Loucy (cell line): Measurements from ENCODE around the gene GAL3ST2.
"Not testable (repeated sequence)": the region's sequence is repeated elsewhere in the genome, so short reads cannot be mapped to it uniquely, and the experiment has no call there.

ENCODE experiments used
- H2AFZ ChIP-seq: fragments of 200-600 bp; sonication (generic); 2 replicates; pipeline ENCODE4 v1.6.0; 2016; ENCODE audit warnings: antibody characterized with exemption, mild to moderate bottlenecking, low read length, moderate library complexity
- H3F3A ChIP-seq: fragments of 200-600 bp; 2 replicates; pipeline ENCODE4 v1.6.0; 2016; ENCODE audit warnings: antibody characterized with exemption, low read depth, mild to moderate bottlenecking
- H3K27me3 ChIP-seq: fragments of 200-600 bp; sonication (generic); 2 replicates; pipeline ENCODE4 v1.6.1; 2014; ENCODE audit warnings: low read length, mild to moderate bottlenecking; ENCODE audit not compliant: insufficient read depth, poor library complexity, severe bottlenecking
- H3K36me3 ChIP-seq: fragments of 200-600 bp; sonication (generic); 2 replicates; pipeline ENCODE4 v1.6.1; 2016; ENCODE audit warnings: low read length; ENCODE audit not compliant: insufficient read depth
- H3K4me1 ChIP-seq: fragments of 200-600 bp; sonication (generic); 2 replicates; pipeline ENCODE4 v1.5.1; 2014; ENCODE audit warnings: low read length, mild to moderate bottlenecking; ENCODE audit not compliant: insufficient read depth, poor library complexity, severe bottlenecking
- H3K4me2 ChIP-seq: fragments of 200-600 bp; sonication (generic); 2 replicates; pipeline ENCODE4 v1.6.0; 2014; ENCODE audit warnings: antibody characterized with exemption, low read length, low read depth, mild to moderate bottlenecking; ENCODE audit not compliant: poor library complexity, severe bottlenecking
- H3K4me3 ChIP-seq: fragments of 200-600 bp; sonication (generic); 2 replicates; pipeline ENCODE4 v1.5.1; 2014; ENCODE audit warnings: low read length, mild to moderate bottlenecking, mixed read lengths; ENCODE audit not compliant: poor library complexity, severe bottlenecking
- H3K79me2 ChIP-seq: fragments of 200-600 bp; sonication (generic); 2 replicates; pipeline ENCODE4 v1.6.1; 2014; ENCODE audit warnings: low read length; ENCODE audit not compliant: insufficient read depth
- H3K9ac ChIP-seq: fragments of 200-600 bp; sonication (generic); 2 replicates; pipeline ENCODE4 v1.6.0; 2014; ENCODE audit warnings: mild to moderate bottlenecking, low read depth, low read length, moderate library complexity; ENCODE audit not compliant: poor library complexity, severe bottlenecking
- H3K9me2 ChIP-seq: fragments of 200-600 bp; sonication (generic); replicated peaks from 2 replicates; pipeline ENCODE4 v1.6.1; 2016; ENCODE audit warnings: low read depth, low read length, mixed read lengths
- H3K9me3 ChIP-seq: fragments of 200-600 bp; sonication (generic); 2 replicates; pipeline ENCODE4 v1.6.1; 2014; ENCODE audit warnings: mild to moderate bottlenecking, antibody characterized with exemption, low read length, low read depth; ENCODE audit not compliant: insufficient read depth
- H4K20me1 ChIP-seq: fragments of 200-600 bp; sonication (generic); 2 replicates; pipeline ENCODE4 v1.6.0; 2014; ENCODE audit warnings: antibody characterized with exemption, low read length, mild to moderate bottlenecking; ENCODE audit not compliant: insufficient read depth, poor library complexity, severe bottlenecking
- CTCF ChIP-seq: fragments of 200-600 bp; sonication (generic); conservative IDR thresholded peaks from 2 replicates; pipeline ENCODE4 v1.5.1; 2014; ENCODE audit warnings: mild to moderate bottlenecking, antibody characterized with exemption, low read length
- EZH2phosphoT487 ChIP-seq: fragments of 200-600 bp; IDR thresholded peaks from 2 replicates; pipeline ENCODE4 v1.6.1; 2018; ENCODE audit warnings: antibody characterized with exemption, mild to moderate bottlenecking, moderate library complexity, borderline replicate concordance

The GAL3ST2 gene

GRCh38 chr2:241788572-241788971, 11.9 kb downstream of the GAL3ST2 start:
- H3K9me3 ChIP-seq = no peaks in the 10 kb centered on the region; the same call in 1 of the 2 replicates
- H3K36me3 ChIP-seq = no peaks in the 10 kb centered on the region
- H3K27me3 ChIP-seq = no peaks in the 10 kb centered on the region
- no peak overlapping the region for H3K9ac ChIP-seq
- peaks cover 22% of the 10 kb centered on the region for H3K4me1 ChIP-seq
- H4K20me1 ChIP-seq = no peaks in the 10 kb centered on the region
- H3K9me2 ChIP-seq = no peaks in the 10 kb centered on the region
- H3K79me2 ChIP-seq = no peaks in the 10 kb centered on the region
- H3K4me2 ChIP-seq = peak overlapping the region; percentile 29
- H2AFZ ChIP-seq = peak overlapping the region; percentile 45; the same call in 1 of the 2 replicates
- no peaks in the 10 kb centered on the region for H3F3A ChIP-seq
- TF ChIP-seq EZH2phosphoT487 (no peak), CTCF (no peak)
- H3K4me3 ChIP-seq = no peak overlapping the region

GRCh38 chr2:241791385-241791784, 14.8 kb downstream of the GAL3ST2 start:
- not testable (repeated sequence) for H2AFZ ChIP-seq, H3K27me3 ChIP-seq, H3K79me2 ChIP-seq, H3K9me2 ChIP-seq, H3K4me2 ChIP-seq, H4K20me1 ChIP-seq, H3K4me3 ChIP-seq, H3F3A ChIP-seq, H3K9me3 ChIP-seq, H3K36me3 ChIP-seq, H3K9ac ChIP-seq
- peaks cover 22% of the 10 kb centered on the region for H3K4me1 ChIP-seq

- Histone ChIP-seq H2AFZ (no peak overlapping the region), H3K27me3 (no peaks in the 10 kb centered on the region), H3K9ac (no peak overlapping the region), H3K79me2 (no peaks in the 10 kb centered on the region), H4K20me1 (no peaks in the 10 kb centered on the region), H3K4me3 (no peak overlapping the region), H3K36me3 (no peaks in the 10 kb centered on the region), H3K4me1 (peaks cover 9% of the 10 kb centered on the region), H3K9me3 (no peaks in the 10 kb centered on the region; the same call in 1 of the 2 replicates), H3K4me2 (no peak overlapping the region), H3K9me2 (no peaks in the 10 kb centered on the region), H3F3A (no peaks in the 10 kb centered on the region)
- no peak for TF ChIP-seq EZH2phosphoT487
- no peak for TF ChIP-seq CTCF
Observed at GRCh38 chr2:241793385-241793784, 16.8 kb downstream of the GAL3ST2 start.

- no peaks in the 10 kb centered on the region for H3K27me3 ChIP-seq
- H3K9me2 ChIP-seq = no peaks in the 10 kb centered on the region
- H3K4me2 ChIP-seq = no peak overlapping the region
- H3K9ac ChIP-seq = no peak overlapping the region
- no peaks in the 10 kb centered on the region for H4K20me1 ChIP-seq
- no peaks in the 10 kb centered on the region for H3K79me2 ChIP-seq
- no peak overlapping the region for H3K4me3 ChIP-seq
- no peak overlapping the region for H2AFZ ChIP-seq
- H3F3A ChIP-seq = no peaks in the 10 kb centered on the region
- H3K9me3 ChIP-seq = no peaks in the 10 kb centered on the region; the same call in 1 of the 2 replicates
- TF ChIP-seq CTCF = no peak
- TF ChIP-seq EZH2phosphoT487 = no peak
- no peaks in the 10 kb centered on the region for H3K4me1 ChIP-seq
- no peaks in the 10 kb centered on the region for H3K36me3 ChIP-seq
Observed at GRCh38 chr2:241794250-241794823, 17.7 kb downstream of the GAL3ST2 start.
